Uterus (tissue), 4 donors: ENCODE measurements around the gene OTOGL. TPM values are rescaled to one million over a fixed set of nuclear protein-coding genes. Genes with fewer than 3 reads are reported as not detected.

ENCODE experiments used
- DNase-seq, 2 donors: peaks; one replicate each; pipeline ENCODE4 v3.0.0-alpha.2; 2019 to 2020
- H3K27ac ChIP-seq, 2 donors: fragments of 200-600 bp; sonication (generic); 1 replicate in 1 of 2; 2 replicates in 1 of 2; pipeline ENCODE4 v1.5.1; 2016 to 2018
- H3K27me3 ChIP-seq, 2 donors: fragments of 200-600 bp; sonication (generic); one replicate each; pipeline ENCODE4 v1.5.1; 2018 to 2019; ENCODE audit warnings: control low read depth in 1 of 2
- H3K36me3 ChIP-seq, 2 donors: fragments of 200-600 bp; sonication (generic); one replicate each; pipeline ENCODE4 v1.5.1; 2019; ENCODE audit warnings: control low read depth in 1 of 2
- H3K4me1 ChIP-seq, 2 donors: fragments of 200-600 bp; sonication (generic); one replicate each; pipeline ENCODE4 v1.5.1; 2018 to 2019; ENCODE audit warnings: control low read depth in 1 of 2
- H3K4me3 ChIP-seq, 2 donors: fragments of 200-600 bp; sonication (generic); 1 replicate in 1 of 2; 2 replicates in 1 of 2; pipeline ENCODE4 v1.5.1; 2018 to 2019; ENCODE audit warnings: mild to moderate bottlenecking in 1 of 2
- H3K9me3 ChIP-seq, 2 donors: fragments of 200-600 bp; sonication (generic); one replicate each; pipeline ENCODE4 v1.5.1; 2019; ENCODE audit warnings: control low read depth in 1 of 2
- CTCF ChIP-seq, 4 experiments: fragments of 200-600 bp in 2 of 4; fragments of 450-650 bp in 2 of 4; sonication (generic) in 2 of 4; IDR thresholded peaks; one replicate each; pipeline ENCODE4 v1.5.1; 2016 to 2019; ENCODE audit warnings: antibody characterized with exemption in 4 of 4, mild to moderate bottlenecking in 2 of 4, moderate library complexity in 1 of 4
- POLR2A ChIP-seq, 2 donors: fragments of 450-650 bp; IDR thresholded peaks; one replicate each; pipeline ENCODE4 v1.6.1; 2016; ENCODE audit warnings: antibody characterized with exemption in 2 of 2, mild to moderate bottlenecking in 1 of 2, moderate library complexity in 1 of 2
- intact Hi-C: fragments of 100-400 bp; cut with DNase I; formaldehyde crosslinking; loops from one replicate; pipeline ENCODE4 v1.15.1; 2023; ENCODE audit warnings: low total_unique reads
- total RNA-seq, 4 donors: library from RNA; depleted of rRNA in 3 of 4; stranded (reverse); fragments of >200 nt in 3 of 4; gene quantifications; one replicate each; pipeline versions ENCODE4 v1.1.0 to v1.2.4, GENCODE V29; 2014 to 2023
- donor health status: DM: yes; HTN: yes; CAD: no.

OTOGL gene
- total RNA-seq, 4 donors from 2014 or later = 0.26 to 1.8 (median 1.2) TPM

GRCh38 chr12:80165746-80166145 is 66.4 kb downstream of the OTOGL start:
- intact Hi-C loops = no loop called here
- H3K36me3 ChIP-seq = no peaks in the 10 kb centered on the region
- no peak overlapping the region for H3K4me3 ChIP-seq
- H3K27ac ChIP-seq = no peak overlapping the region
- no peaks in the 10 kb centered on the region for H3K27me3 ChIP-seq
- H3K9me3 ChIP-seq = no peaks in the 10 kb centered on the region
- no peak for DNase-seq
- TF ChIP-seq CTCF (IDR thresholded peaks at IDR 0.05) (no peak), POLR2A (IDR thresholded peaks at IDR 0.05) (no peak)
- no peaks in the 10 kb centered on the region for H3K4me1 ChIP-seq

GRCh38 chr12:80166751-80167150 is 67.4 kb downstream of the OTOGL start:
- Histone ChIP-seq H3K4me1 (no peaks in the 10 kb centered on the region), H3K36me3 (no peaks in the 10 kb centered on the region), H3K4me3 (no peak overlapping the region), H3K9me3 (no peaks in the 10 kb centered on the region), H3K27me3 (no peaks in the 10 kb centered on the region), H3K27ac (no peak overlapping the region)
- no peak for DNase-seq
- intact Hi-C loops = no loop called here
- TF ChIP-seq CTCF (IDR thresholded peaks at IDR 0.05) = no peak
- no peak for TF ChIP-seq POLR2A (IDR thresholded peaks at IDR 0.05)

GRCh38 chr12:80168936-80169335 is 69.6 kb downstream of the OTOGL start:
- H3K4me1 ChIP-seq = no peaks in the 10 kb centered on the region
- no peak overlapping the region for H3K27ac ChIP-seq
- no peak for DNase-seq
- no peaks in the 10 kb centered on the region for H3K9me3 ChIP-seq
- no peak overlapping the region for H3K4me3 ChIP-seq
- no peaks in the 10 kb centered on the region for H3K36me3 ChIP-seq
- intact Hi-C loops = no loop called here
- TF ChIP-seq POLR2A (IDR thresholded peaks at IDR 0.05) (no peak), CTCF (IDR thresholded peaks at IDR 0.05) (no peak)
- H3K27me3 ChIP-seq = no peaks in the 10 kb centered on the region

GRCh38 chr12:80170915-80171314 is 71.6 kb downstream of the OTOGL start:
- DNase-seq = no peak
- no peak overlapping the region for H3K4me3 ChIP-seq
- peaks cover 0 to 4% of the 10 kb centered on the region in 2 donors for H3K36me3 ChIP-seq
- H3K9me3 ChIP-seq = no peaks in the 10 kb centered on the region
- no peak for TF ChIP-seq CTCF (IDR thresholded peaks at IDR 0.05)
- TF ChIP-seq POLR2A (IDR thresholded peaks at IDR 0.05) = no peak
- no peaks in the 10 kb centered on the region for H3K27me3 ChIP-seq
- no peak overlapping the region for H3K27ac ChIP-seq
- intact Hi-C loops = no loop called here
- no peaks in the 10 kb centered on the region for H3K4me1 ChIP-seq

GRCh38 chr12:80173083-80173864 is 73.9 kb downstream of the OTOGL start:
- no peak overlapping the region for H3K27ac ChIP-seq
- no peak overlapping the region for H3K4me3 ChIP-seq
- peaks cover 0 to 4% of the 10 kb centered on the region in 2 donors for H3K36me3 ChIP-seq
- no peak for DNase-seq
- TF ChIP-seq CTCF (IDR thresholded peaks at IDR 0.05) (no peak), POLR2A (IDR thresholded peaks at IDR 0.05) (no peak)
- no peaks in the 10 kb centered on the region for H3K9me3 ChIP-seq
- intact Hi-C loops = no loop called here
- no peaks in the 10 kb centered on the region for H3K27me3 ChIP-seq
- H3K4me1 ChIP-seq = no peaks in the 10 kb centered on the region
